Muscle of leg (tissue), 11 donors: ENCODE results near the gene SPNS2. TPM values are rescaled to one million over a fixed set of nuclear protein-coding genes. Genes with fewer than 3 reads are reported as not detected.

Experiments used
- DNase-seq: peaks from one replicate; pipeline ENCODE4 v3.0.0; 2013
- H3K27ac ChIP-seq: one replicate; pipeline ENCODE4 v1.5.1; 2013; ENCODE audit warnings: mild to moderate bottlenecking, low read length, control low read depth
- H3K27me3 ChIP-seq: one replicate; pipeline ENCODE4 v1.6.1; 2013; ENCODE audit warnings: low read length; ENCODE audit not compliant: control insufficient read depth, insufficient read depth
- H3K36me3 ChIP-seq: one replicate; pipeline ENCODE4 v1.6.1; 2013; ENCODE audit warnings: low read length; ENCODE audit not compliant: control insufficient read depth, insufficient read depth
- H3K4me1 ChIP-seq: one replicate; pipeline ENCODE4 v1.6.1; 2013; ENCODE audit warnings: low read length; ENCODE audit not compliant: control insufficient read depth, insufficient read depth
- H3K4me3 ChIP-seq: one replicate; pipeline ENCODE4 v1.5.1; 2013; ENCODE audit warnings: low read length, control low read depth
- H3K9me3 ChIP-seq: replicated peaks from 2 replicates; pipeline ENCODE4 v1.6.1; 2013; ENCODE audit warnings: low read depth, low read length; ENCODE audit not compliant: control insufficient read depth
- WGBS: methylation state at CpG from one replicate; pipeline ENCODE4 v1.1.5; 2013; ENCODE audit warnings: missing lambda C conversion rate; ENCODE audit not compliant: insufficient coverage; 5-methylcytosine and 5-hydroxymethylcytosine counted together
- polyA plus RNA-seq, 8 donors: library from polyadenylated mRNA; unstranded; fragments of 120-200 nt; gene quantifications; one replicate each; pipeline versions ENCODE4 v1.2.1 to v1.2.3, GENCODE V29; 2013; ENCODE audit warnings: inconsistent platforms in 1 of 8, low replicate concordance in 1 of 8; ENCODE audit not compliant: insufficient read length in 8 of 8, insufficient read depth in 1 of 8
- total RNA-seq: library from RNA; stranded (reverse); fragments of 120-200 nt; gene quantifications from one replicate; pipeline ENCODE4 v1.2.4, GENCODE V29; 2013

Gene SPNS2
- total and polyA plus RNA-seq, 9 donors, result 5.0 to 9.7 (median 8.2) TPM

DNA sequence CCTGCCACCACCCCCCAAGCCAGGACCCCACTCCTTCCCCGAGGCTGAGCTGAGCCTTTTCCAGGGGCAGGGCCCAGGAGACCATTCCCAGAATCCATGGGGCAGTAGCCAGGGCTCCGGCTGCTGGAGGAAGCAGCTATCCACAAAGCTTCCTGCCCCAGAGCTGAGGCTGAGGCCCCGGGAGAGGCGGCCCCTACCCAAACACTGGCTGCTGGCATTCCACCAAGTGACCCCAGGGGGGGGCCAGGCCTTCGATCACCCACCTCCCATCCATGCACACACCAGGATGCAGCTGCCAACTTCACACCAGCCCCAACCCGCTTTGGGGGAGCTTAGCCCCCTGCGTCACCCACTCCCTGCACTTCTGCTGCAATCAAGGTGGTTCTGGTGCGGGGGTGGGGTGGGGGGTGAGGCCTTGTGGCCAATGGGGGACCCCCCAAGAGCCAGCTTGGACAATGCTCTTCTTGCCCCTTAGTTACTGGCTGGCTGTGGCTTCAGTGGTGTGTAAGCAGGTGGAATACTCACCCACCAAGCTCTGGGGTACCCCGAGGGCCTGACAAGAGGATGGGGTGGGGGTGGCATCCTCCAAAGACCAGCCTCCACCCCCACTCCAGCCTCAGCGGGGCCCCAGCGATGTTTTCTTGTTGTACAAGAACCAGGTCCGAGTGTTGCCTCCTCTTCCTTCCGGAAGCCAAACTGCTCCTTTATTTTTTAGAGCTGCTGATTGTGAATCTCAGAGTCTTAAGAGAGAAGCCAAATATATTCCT, 39.7 kb downstream of the SPNS2 start:
- DNase-seq, result no peak
- Histone ChIP-seq H3K27ac (no peak overlapping the region), H3K4me1 (peaks cover 59% of the 10 kb centered on the region), H3K9me3 (no peaks in the 10 kb centered on the region), H3K27me3 (peaks cover 7% of the 10 kb centered on the region), H3K36me3 (peaks cover 62% of the 10 kb centered on the region), H3K4me3 (no peak overlapping the region)
- 34% methylated on average over 4 of the region's 13 CpGs for WGBS

DNA sequence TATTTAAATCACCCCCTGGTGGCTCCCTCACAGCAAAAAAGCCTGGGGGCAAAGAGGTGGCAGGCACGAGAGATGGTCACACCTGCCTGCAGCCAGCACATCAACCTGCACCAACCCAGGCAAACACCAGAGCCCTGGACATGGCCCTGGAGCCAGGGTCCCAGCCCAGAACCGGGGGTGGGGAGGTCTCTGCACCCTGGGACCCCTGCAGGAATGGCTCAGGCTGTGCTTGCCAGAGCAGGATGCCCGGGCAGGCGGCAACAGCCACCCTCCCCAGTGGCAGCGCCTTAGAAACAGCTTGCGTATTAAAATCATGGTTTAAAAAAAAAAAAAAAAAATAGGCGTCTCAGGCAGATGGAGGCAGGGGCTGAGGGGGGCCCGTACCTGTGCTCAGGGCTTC, 40.3 kb downstream of the SPNS2 start:
- Histone ChIP-seq H3K4me1 (peaks cover 56% of the 10 kb centered on the region), H3K36me3 (peaks cover 63% of the 10 kb centered on the region), H3K9me3 (no peaks in the 10 kb centered on the region), H3K27ac (no peak overlapping the region), H3K4me3 (no peak overlapping the region), H3K27me3 (peaks cover 7% of the 10 kb centered on the region)
- WGBS, result 87% methylated on average over 7 of the region's 8 CpGs
- DNase-seq, result no peak

- Histone ChIP-seq H3K27ac (no peak overlapping the region), H3K4me3 (no peak overlapping the region), H3K4me1 (peaks cover 50% of the 10 kb centered on the region), H3K9me3 (no peaks in the 10 kb centered on the region), H3K27me3 (peaks cover 7% of the 10 kb centered on the region), H3K36me3 (peaks cover 67% of the 10 kb centered on the region)
- no peak for DNase-seq
- 88% methylated on average over 21 of the region's 26 CpGs for WGBS
Measured at GRCh38 chr17:4539576-4540223, 41.0 kb downstream of the SPNS2 start.

- Histone ChIP-seq H3K36me3 (peaks cover 71% of the 10 kb centered on the region), H3K4me3 (no peak overlapping the region), H3K9me3 (no peaks in the 10 kb centered on the region), H3K27ac (no peak overlapping the region), H3K4me1 (peaks cover 46% of the 10 kb centered on the region), H3K27me3 (peaks cover 7% of the 10 kb centered on the region)
- DNase-seq, result no peak
- WGBS, result 67% methylated on average over 14 of the region's 14 CpGs
Measured at GRCh38 chr17:4540224-4540651, 41.6 kb downstream of the SPNS2 start.

DNA sequence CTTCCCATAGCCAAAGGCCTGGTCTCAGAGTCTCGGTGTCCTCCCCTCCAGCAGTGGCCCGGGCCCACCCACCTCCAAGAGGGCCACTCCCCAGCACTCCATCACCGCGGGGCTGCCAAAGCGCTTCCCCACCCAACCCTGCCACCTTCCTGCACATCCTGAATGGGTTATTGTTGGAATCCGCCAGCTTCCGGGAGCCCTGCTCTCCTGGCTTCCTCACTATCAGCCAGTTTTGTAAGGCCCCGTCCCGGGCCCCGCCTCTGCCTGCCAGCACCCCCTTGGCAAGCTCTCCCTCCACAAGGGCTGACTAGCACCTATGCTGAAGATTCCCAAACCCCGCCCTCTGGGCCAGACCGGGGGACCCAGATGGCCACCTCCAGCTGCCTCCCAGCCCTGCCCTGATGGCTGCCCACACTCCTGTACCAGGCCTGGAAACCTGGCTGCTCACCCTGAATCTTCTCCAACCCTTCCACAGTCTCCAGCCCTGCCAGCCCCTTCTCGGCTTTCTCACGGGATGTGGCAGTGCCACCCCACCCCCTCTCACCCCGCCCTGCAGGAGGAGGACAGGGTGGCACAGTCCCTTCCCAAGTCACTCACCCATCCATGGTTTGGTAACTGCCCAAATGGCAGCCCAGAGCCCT, 42.1 kb downstream of the SPNS2 start:
- DNase-seq, result no peak
- Histone ChIP-seq H3K27me3 (peaks cover 5% of the 10 kb centered on the region), H3K9me3 (no peaks in the 10 kb centered on the region), H3K4me1 (peaks cover 40% of the 10 kb centered on the region), H3K27ac (no peak overlapping the region), H3K4me3 (no peak overlapping the region), H3K36me3 (peaks cover 77% of the 10 kb centered on the region)
- WGBS, result 80% methylated on average over 13 of the region's 15 CpGs

- H3K4me3 ChIP-seq, result no peak overlapping the region
Measured at GRCh38 chr17:4541328-4542002, 42.8 kb downstream of the SPNS2 start.

DNA sequence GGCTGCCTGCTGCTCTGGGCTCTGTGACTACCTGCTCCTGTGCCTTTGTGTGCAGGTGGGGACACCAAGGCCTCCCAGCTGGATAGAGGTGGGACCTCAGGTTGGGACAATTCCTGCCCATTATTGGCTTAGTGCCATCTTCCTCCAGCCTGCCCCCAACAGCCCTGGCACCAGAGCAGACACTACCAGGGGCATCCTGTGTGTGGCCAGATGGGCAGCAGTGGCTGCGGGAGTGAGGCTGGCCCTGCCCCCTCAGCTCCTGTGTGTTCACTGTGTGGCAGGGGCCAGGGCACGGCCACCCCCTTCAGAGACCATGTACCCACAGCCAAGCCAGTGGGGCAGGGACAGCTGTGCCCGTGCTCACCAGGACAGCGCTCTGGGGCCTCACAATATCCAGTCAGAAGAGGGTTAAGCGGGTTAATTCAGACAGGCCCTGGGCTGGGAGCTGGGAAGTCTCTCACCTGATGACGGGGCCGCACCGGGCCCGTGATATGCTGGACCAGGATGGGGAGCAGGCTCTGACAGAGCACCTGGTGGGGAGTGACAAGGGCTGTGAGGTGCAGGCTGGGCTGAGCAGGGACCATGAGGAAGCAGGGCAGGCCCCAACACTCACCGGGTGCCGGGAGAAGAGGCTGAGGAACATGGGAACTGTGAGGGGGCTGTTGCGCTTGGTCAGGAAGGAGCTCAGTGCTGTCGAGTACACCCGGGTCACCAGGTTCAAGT, 43.5 kb downstream of the SPNS2 start:
- Histone ChIP-seq H3K9me3 (no peaks in the 10 kb centered on the region), H3K4me1 (peaks cover 26% of the 10 kb centered on the region), H3K36me3 (peaks cover 88% of the 10 kb centered on the region), H3K4me3 (no peak overlapping the region), H3K27ac (no peak overlapping the region), H3K27me3 (no peaks in the 10 kb centered on the region)
- 88% methylated on average over 11 of the region's 14 CpGs for WGBS
- no peak for DNase-seq

More at GRCh38 chr17:4541328-4542002, 42.8 kb downstream of the SPNS2 start:
- DNase-seq, result no peak
- Histone ChIP-seq H3K27me3 (peaks cover 2% of the 10 kb centered on the region), H3K27ac (no peak overlapping the region), H3K4me1 (peaks cover 33% of the 10 kb centered on the region), H3K9me3 (no peaks in the 10 kb centered on the region), H3K36me3 (peaks cover 81% of the 10 kb centered on the region)
- WGBS, result 75% methylated on average over 18 of the region's 29 CpGs

GRCh38 chr17:4542726-4543191, 44.1 kb downstream of the SPNS2 start:
- Histone ChIP-seq H3K27ac (no peak overlapping the region), H3K9me3 (no peaks in the 10 kb centered on the region), H3K4me1 (peaks cover 20% of the 10 kb centered on the region), H3K36me3 (peaks cover 87% of the 10 kb centered on the region), H3K27me3 (no peaks in the 10 kb centered on the region), H3K4me3 (no peak overlapping the region)
- WGBS, result 92% methylated on average over 8 of the region's 19 CpGs
- DNase-seq, result no peak

- Histone ChIP-seq H3K27me3 (no peaks in the 10 kb centered on the region), H3K27ac (no peak overlapping the region), H3K36me3 (peaks cover 87% of the 10 kb centered on the region), H3K4me3 (no peak overlapping the region), H3K9me3 (no peaks in the 10 kb centered on the region), H3K4me1 (peaks cover 12% of the 10 kb centered on the region)
- WGBS, result 74% methylated on average over 13 of the region's 19 CpGs
- DNase-seq, result no peak
Measured at GRCh38 chr17:4543557-4544026, 44.9 kb downstream of the SPNS2 start.
